Right atrium auricular region (tissue), 2 donors: ENCODE results near the gene STK39. TPM values are rescaled to one million over a fixed set of nuclear protein-coding genes. Genes with fewer than 3 reads are reported as not detected.

Experiments
- DNase-seq: peaks from one replicate; pipeline ENCODE4 v3.0.0-alpha.2; 2019; ENCODE audit warnings: low spot score
- H3K27ac ChIP-seq, 2 donors: fragments of 200-600 bp; sonication (generic); 1 replicate in 1 of 2; 2 replicates in 1 of 2; pipeline ENCODE4 v1.5.1; 2016 to 2019
- H3K27me3 ChIP-seq, 2 donors: fragments of 200-600 bp; sonication (generic); one replicate each; pipeline versions ENCODE4 v1.5.1 to v1.6.0; 2017 to 2019
- H3K36me3 ChIP-seq: fragments of 200-600 bp; sonication (generic); one replicate; pipeline ENCODE4 v1.5.1; 2016
- H3K4me1 ChIP-seq, 2 donors: fragments of 200-600 bp; sonication (generic); one replicate each; pipeline versions ENCODE4 v1.5.1 to v1.6.0; 2017 to 2019
- H3K4me3 ChIP-seq, 2 donors: fragments of 200-600 bp; sonication (generic); 1 replicate in 1 of 2; 2 replicates in 1 of 2; pipeline ENCODE4 v1.5.1; 2017 to 2019; ENCODE audit warnings: mild to moderate bottlenecking in 1 of 2, moderate library complexity in 1 of 2
- H3K9me3 ChIP-seq, 2 donors: fragments of 200-600 bp; sonication (generic); one replicate each; pipeline ENCODE4 v1.5.1; 2019
- total RNA-seq, 2 donors: library from RNA; depleted of rRNA; stranded (reverse); fragments of >200 nt; gene quantifications; one replicate each; pipeline ENCODE4 v1.1.0, GENCODE V29; 2016
- TF ChIP-seq, protein P1 (sequence below), 2 donors: fragments of 200-600 bp; sonication (generic); IDR thresholded peaks; one replicate each; pipeline ENCODE4 v1.5.1; 2019; ENCODE audit warnings: antibody characterized with exemption in 2 of 2

Gene STK39
- total RNA-seq, 2 donors from 2014 or later = 6.0 to 13.6 TPM

DNA sequence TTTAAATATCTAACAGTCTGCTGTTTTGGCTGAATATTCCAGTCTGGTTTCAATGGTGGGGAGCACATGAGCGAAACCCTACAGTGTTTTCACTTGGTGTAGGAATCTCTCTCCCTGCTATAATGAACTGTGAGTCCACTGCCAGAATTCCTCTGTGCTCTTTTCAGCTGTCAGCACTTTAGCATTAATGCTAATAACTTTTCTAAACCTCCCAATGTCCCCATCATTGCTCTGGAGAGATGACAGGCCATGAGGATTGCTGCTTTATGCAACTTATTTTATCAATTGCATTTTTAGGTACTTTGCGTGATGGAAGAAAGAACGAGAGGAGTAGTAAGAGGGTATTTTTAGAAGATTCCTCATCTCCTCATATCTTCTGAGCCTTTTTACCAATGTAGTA, 25.3 kb downstream of the STK39 start:
- no peak for DNase-seq
- no peak overlapping the region for H3K27ac ChIP-seq
- no peaks in the 10 kb centered on the region for H3K27me3 ChIP-seq
- no peaks in the 10 kb centered on the region for H3K36me3 ChIP-seq
- TF ChIP-seq, protein P1, sequence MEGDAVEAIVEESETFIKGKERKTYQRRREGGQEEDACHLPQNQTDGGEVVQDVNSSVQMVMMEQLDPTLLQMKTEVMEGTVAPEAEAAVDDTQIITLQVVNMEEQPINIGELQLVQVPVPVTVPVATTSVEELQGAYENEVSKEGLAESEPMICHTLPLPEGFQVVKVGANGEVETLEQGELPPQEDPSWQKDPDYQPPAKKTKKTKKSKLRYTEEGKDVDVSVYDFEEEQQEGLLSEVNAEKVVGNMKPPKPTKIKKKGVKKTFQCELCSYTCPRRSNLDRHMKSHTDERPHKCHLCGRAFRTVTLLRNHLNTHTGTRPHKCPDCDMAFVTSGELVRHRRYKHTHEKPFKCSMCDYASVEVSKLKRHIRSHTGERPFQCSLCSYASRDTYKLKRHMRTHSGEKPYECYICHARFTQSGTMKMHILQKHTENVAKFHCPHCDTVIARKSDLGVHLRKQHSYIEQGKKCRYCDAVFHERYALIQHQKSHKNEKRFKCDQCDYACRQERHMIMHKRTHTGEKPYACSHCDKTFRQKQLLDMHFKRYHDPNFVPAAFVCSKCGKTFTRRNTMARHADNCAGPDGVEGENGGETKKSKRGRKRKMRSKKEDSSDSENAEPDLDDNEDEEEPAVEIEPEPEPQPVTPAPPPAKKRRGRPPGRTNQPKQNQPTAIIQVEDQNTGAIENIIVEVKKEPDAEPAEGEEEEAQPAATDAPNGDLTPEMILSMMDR (IDR thresholded peaks at IDR 0.05) = no peak
- H3K4me1 ChIP-seq = no peaks in the 10 kb centered on the region
- H3K4me3 ChIP-seq = no peak overlapping the region
- no peaks in the 10 kb centered on the region for H3K9me3 ChIP-seq

DNA sequence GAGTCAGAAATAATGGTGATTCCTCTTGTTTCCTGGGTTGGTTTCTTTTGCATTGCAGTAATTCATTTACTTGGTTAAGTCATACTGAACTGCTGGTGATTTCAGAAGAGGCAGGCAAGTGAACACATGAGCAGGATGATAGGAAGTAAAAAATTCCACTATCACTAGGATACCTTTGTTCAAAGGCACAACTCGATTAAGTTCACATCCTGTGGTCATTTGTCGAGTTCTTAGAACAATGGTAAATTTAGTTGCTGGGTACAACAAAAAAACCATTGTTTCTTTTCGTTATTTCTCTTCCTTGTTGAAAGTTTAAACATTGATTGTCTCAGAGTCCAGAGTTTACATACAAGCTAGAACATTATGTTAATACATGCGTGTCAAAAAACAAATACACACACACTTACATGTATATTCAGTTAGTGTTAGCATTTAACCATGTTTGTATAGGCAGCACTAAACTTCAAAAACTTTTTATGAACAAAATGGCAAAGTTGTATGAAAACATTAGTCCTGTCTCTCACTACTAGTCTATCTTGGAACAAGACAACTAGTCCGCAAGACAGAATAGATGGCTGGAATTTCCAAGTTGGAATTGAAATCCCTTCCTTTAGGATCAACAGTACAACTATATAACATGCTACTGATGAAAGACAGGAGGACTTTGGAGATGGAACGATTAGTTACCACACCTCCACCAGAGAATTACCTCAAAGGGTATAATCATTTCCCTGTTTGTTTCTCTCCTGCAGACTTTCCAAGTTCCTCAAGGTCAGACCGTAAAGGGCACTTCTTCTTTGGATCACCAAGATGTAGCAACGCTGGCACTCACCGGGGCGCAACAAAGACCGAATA, 26.2 kb downstream of the STK39 start:
- DNase-seq = no peak
- Histone ChIP-seq H3K4me3 (no peak overlapping the region), H3K27ac (no peak overlapping the region), H3K9me3 (no peaks in the 10 kb centered on the region), H3K4me1 (peaks cover 0 to 4% of the 10 kb centered on the region in 2 donors), H3K36me3 (no peaks in the 10 kb centered on the region), H3K27me3 (no peaks in the 10 kb centered on the region)
- TF ChIP-seq, protein P1 (IDR thresholded peaks at IDR 0.05) = no peak

DNA sequence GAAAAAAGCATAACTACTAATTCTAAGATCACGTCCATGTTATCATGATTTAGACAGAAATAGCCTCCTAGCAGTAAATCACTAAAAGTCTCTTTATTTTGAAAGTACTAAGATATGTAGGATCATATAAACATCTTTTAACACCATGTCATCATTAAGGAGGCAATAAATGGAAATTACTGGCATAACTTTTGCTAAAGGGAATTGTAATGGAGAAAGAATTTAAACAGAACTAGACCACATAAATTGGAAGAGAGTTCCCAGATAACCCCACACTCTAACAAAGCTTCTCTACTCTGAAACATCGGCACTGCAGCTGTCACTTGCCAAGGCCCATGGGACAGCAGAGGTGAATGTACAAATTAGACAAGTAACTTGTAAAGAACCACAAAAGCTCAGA, 29.5 kb downstream of the STK39 start:
- H3K4me3 ChIP-seq = no peak overlapping the region
- no peaks in the 10 kb centered on the region for H3K27me3 ChIP-seq
- no peaks in the 10 kb centered on the region for H3K36me3 ChIP-seq
- DNase-seq = no peak
- H3K4me1 ChIP-seq = peaks cover 0 to 13% of the 10 kb centered on the region in 2 donors
- no peak overlapping the region for H3K27ac ChIP-seq
- no peaks in the 10 kb centered on the region for H3K9me3 ChIP-seq
- TF ChIP-seq, protein P1 (IDR thresholded peaks at IDR 0.05) = no peak

DNA sequence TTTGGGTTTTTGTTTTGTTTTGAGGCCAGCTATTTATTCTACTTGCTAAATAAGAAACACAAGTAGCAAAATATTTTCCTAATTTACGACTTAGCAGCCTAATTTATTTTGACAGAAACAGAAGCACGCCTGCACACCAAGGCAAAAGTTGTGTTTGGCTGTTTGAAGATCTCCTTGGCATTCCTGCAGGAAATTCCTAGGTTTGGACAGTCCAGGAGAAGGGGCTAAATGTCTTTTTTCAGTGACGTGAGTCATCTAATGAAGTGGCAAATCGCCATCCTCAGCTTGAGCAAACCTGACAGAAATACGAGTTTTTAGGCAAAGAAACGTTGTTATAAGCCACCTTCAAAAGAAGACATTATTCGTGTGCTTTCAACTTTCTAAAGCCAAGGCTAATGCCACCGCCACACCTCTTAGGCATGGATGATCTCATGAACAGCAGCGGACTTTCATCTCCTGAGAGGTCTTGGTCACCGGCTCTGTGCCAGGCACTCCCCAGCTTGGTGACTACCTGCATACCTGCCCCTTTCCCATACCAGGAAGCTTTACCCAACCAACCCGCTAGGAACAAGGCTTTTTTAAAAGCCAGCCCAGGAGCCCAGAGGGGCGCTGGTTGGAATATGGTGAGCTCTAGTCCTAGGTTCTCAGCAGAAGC, 30.9 kb downstream of the STK39 start:
- no peaks in the 10 kb centered on the region for H3K9me3 ChIP-seq
- H3K4me3 ChIP-seq = no peak overlapping the region
- no peak for DNase-seq
- H3K36me3 ChIP-seq = no peaks in the 10 kb centered on the region
- H3K4me1 ChIP-seq = peaks cover 0 to 22% of the 10 kb centered on the region in 2 donors
- H3K27me3 ChIP-seq = no peaks in the 10 kb centered on the region
- no peak overlapping the region for H3K27ac ChIP-seq
- TF ChIP-seq, protein P1 (IDR thresholded peaks at IDR 0.05) = no peak

DNA sequence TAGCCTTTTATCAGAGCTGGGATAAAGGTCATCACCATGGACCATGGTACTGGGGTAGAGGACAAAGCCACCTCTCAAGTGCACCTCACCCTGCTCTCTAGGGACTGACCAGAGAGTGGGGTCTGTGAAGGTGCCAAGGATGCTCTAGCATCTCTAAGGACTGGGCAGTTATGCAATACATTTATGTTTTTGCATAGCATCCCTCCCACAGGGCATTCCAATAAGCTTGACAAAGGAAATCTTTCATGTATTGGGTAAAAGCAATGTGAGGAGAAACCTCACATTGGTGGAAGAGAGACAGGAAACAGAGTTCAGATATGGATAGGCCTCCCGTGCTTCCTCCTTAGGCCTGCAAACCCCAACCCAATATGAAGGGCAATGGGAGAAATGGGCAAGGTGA, 31.6 kb downstream of the STK39 start:
- DNase-seq = no peak
- Histone ChIP-seq H3K4me1 (peaks cover 0 to 28% of the 10 kb centered on the region in 2 donors), H3K4me3 (no peak overlapping the region), H3K27ac (no peak overlapping the region), H3K27me3 (no peaks in the 10 kb centered on the region), H3K9me3 (no peaks in the 10 kb centered on the region), H3K36me3 (no peaks in the 10 kb centered on the region)
- TF ChIP-seq, protein P1 (IDR thresholded peaks at IDR 0.05) = no peak
